H1 (cell line): ENCODE results near the gene CHAD. TPM values are rescaled to one million over a fixed set of nuclear protein-coding genes. Genes with fewer than 3 reads are reported as not detected.

Source experiments
- CTCF ChIA-PET: fragments of 300-600 bp; sonication (Branson Sonifier 250); formaldehyde crosslinking; loops from one replicate; lab custom pipeline; 2021; ENCODE audit not compliant: partially characterized antibody; lab: Charles Lee
- POLR2A ChIA-PET: fragments of 300-600 bp; sonication (Branson Sonifier 250); formaldehyde crosslinking; loops from one replicate; lab custom pipeline; 2021; ENCODE audit warnings: inconsistent platforms; ENCODE audit not compliant: partially characterized antibody; lab: Charles Lee
- DNase-seq, 2 experiments: peaks; one replicate each; pipeline versions ENCODE4 v3.0.0 to v3.0.0-alpha.2; 2010 to 2022; ENCODE audit warnings: low spot score in 2 of 2, low read depth in 1 of 2, mixed read lengths in 1 of 2
- FAIRE-seq: peaks from 2 replicates; lab custom pipeline; 2011; peaks lifted over from hg19 to GRCh38; lab: Jason Lieb, UNC
- H2AFZ ChIP-seq: 2 replicates; pipeline ENCODE4 v1.8.1; 2012; ENCODE audit warnings: low read length, inconsistent platforms
- H2AK5ac ChIP-seq: 2 replicates; pipeline ENCODE4 v1.6.1; 2013; ENCODE audit warnings: low read depth, low read length
- H2BK120ac ChIP-seq: replicated peaks from 2 replicates; pipeline ENCODE3; 2013; ENCODE audit warnings: low read depth, low read length, inconsistent platforms
- H2BK12ac ChIP-seq: 2 replicates; pipeline ENCODE4 v1.6.1; 2013; ENCODE audit warnings: low read depth, low read length
- H2BK15ac ChIP-seq: 2 replicates; pipeline ENCODE4 v1.6.1; 2013; ENCODE audit warnings: low read length
- H2BK20ac ChIP-seq: 2 replicates; pipeline ENCODE4 v1.6.1; 2013; ENCODE audit warnings: low read length
- H2BK5ac ChIP-seq: 2 replicates; pipeline ENCODE4 v1.6.1; 2013; ENCODE audit warnings: low read depth, low read length
- H3K14ac ChIP-seq: 2 replicates; pipeline ENCODE4 v1.6.1; 2013; ENCODE audit warnings: inconsistent platforms; ENCODE audit not compliant: insufficient read length
- H3K18ac ChIP-seq: 2 replicates; pipeline ENCODE4 v1.6.1; 2013; ENCODE audit warnings: low read length; ENCODE audit errors: extremely low read depth
- H3K23ac ChIP-seq: 2 replicates; pipeline ENCODE4 v1.6.1; 2013; ENCODE audit warnings: inconsistent platforms; ENCODE audit not compliant: insufficient read length
- H3K23me2 ChIP-seq: 2 replicates; pipeline ENCODE4 v1.6.1; 2013; ENCODE audit warnings: low read depth, low read length
- H3K27ac ChIP-seq: 2 replicates; pipeline ENCODE4 v1.6.1; 2011; ENCODE audit warnings: low read depth, low read length, inconsistent platforms
- H3K27me3 ChIP-seq, 4 experiments: replicated peaks in 1 of 4; 1 replicate in 1 of 4; 2 replicates in 3 of 4; pipeline versions ENCODE4 v1.6.1 to v1.8.1; 2011 to 2013; ENCODE audit warnings: low read length in 3 of 4, mild to moderate bottlenecking in 3 of 4, inconsistent platforms in 2 of 4, mixed read lengths in 2 of 4, moderate library complexity in 1 of 4; ENCODE audit not compliant: control insufficient read depth in 3 of 4, insufficient read depth in 3 of 4; ENCODE audit errors: extremely low read depth in 1 of 4
- H3K36me3 ChIP-seq, 4 experiments: 2 replicates each; pipeline versions ENCODE4 v1.6.1 to v1.8.1; 2011 to 2013; ENCODE audit warnings: mild to moderate bottlenecking in 4 of 4, low read length in 3 of 4, moderate library complexity in 2 of 4, control low read depth in 1 of 4, inconsistent platforms in 1 of 4; ENCODE audit not compliant: insufficient read depth in 4 of 4, control insufficient read depth in 2 of 4
- H3K4ac ChIP-seq: replicated peaks from 2 replicates; pipeline ENCODE3; 2013; ENCODE audit warnings: low read length, low read depth, mixed read lengths, inconsistent platforms; ENCODE audit not compliant: insufficient read length
- H3K4me1 ChIP-seq, 4 experiments: replicated peaks in 1 of 4; 1 replicate in 1 of 4; 2 replicates in 3 of 4; pipeline versions ENCODE4 v1.6.1 to v1.8.1; 2011 to 2013; ENCODE audit warnings: low read length in 3 of 4, inconsistent platforms in 2 of 4, mixed read lengths in 1 of 4; ENCODE audit not compliant: insufficient read depth in 4 of 4, control insufficient read depth in 3 of 4
- H3K4me2 ChIP-seq, 2 experiments: 2 replicates each; pipeline versions ENCODE4 v1.6.1 to v1.8.1; 2011 to 2013; ENCODE audit warnings: low read depth in 2 of 2, low read length in 2 of 2, control low read depth in 1 of 2, inconsistent platforms in 1 of 2, mild to moderate bottlenecking in 1 of 2; ENCODE audit not compliant: insufficient read depth in 1 of 2
- H3K4me3 ChIP-seq, 4 experiments: fragments of 200-600, 300-600 bp in 1 of 4; sonication (generic), shearing (Covaris generic), sonication (Bioruptor Twin) in 1 of 4; 2 replicates each; pipeline versions ENCODE4 v1.5.1 to v1.8.1; 2011 to 2016; ENCODE audit warnings: low read length in 4 of 4, low read depth in 3 of 4, control low read depth in 2 of 4, inconsistent platforms in 2 of 4, mild to moderate bottlenecking in 2 of 4, mixed read lengths in 1 of 4, moderate library complexity in 1 of 4; ENCODE audit not compliant: insufficient read depth in 2 of 4; ENCODE audit errors: extremely low read depth in 1 of 4
- H3K56ac ChIP-seq: replicated peaks from 2 replicates; pipeline ENCODE3; 2013; ENCODE audit warnings: low read depth, mild to moderate bottlenecking, mixed read lengths, low read length, inconsistent platforms; ENCODE audit not compliant: insufficient read length
- H3K79me1 ChIP-seq: 2 replicates; pipeline ENCODE4 v1.6.1; 2013; ENCODE audit warnings: low read depth, low read length, control low read depth
- H3K79me2 ChIP-seq, 2 experiments: 2 replicates each; pipeline versions ENCODE4 v1.6.1 to v1.8.1; 2012 to 2013; ENCODE audit warnings: low read length in 2 of 2, mild to moderate bottlenecking in 2 of 2, inconsistent platforms in 1 of 2; ENCODE audit not compliant: insufficient read depth in 2 of 2, control insufficient read depth in 1 of 2
- H3K9ac ChIP-seq, 4 experiments: replicated peaks in 1 of 4; 1 replicate in 1 of 4; 2 replicates in 3 of 4; pipeline versions ENCODE4 v1.6.1 to v1.8.1; 2011 to 2013; ENCODE audit warnings: low read depth in 3 of 4, low read length in 3 of 4, control low read depth in 2 of 4, mild to moderate bottlenecking in 2 of 4, moderate library complexity in 2 of 4, inconsistent platforms in 1 of 4; ENCODE audit errors: extremely low read depth in 1 of 4
- H3K9me3 ChIP-seq, 2 experiments: 2 replicates each; pipeline versions ENCODE4 v1.6.1 to v1.8.1; 2012 to 2013; ENCODE audit warnings: mild to moderate bottlenecking in 2 of 2, moderate library complexity in 2 of 2, control low read depth in 1 of 2, inconsistent platforms in 1 of 2, low read depth in 1 of 2, low read length in 1 of 2, mixed read lengths in 1 of 2; ENCODE audit not compliant: insufficient read depth in 2 of 2
- H4K20me1 ChIP-seq, 2 experiments: replicated peaks in 1 of 2; 2 replicates each; pipeline versions ENCODE3 to v1.8.1; 2011 to 2013; ENCODE audit warnings: inconsistent platforms in 2 of 2, low read length in 2 of 2, mild to moderate bottlenecking in 1 of 2; ENCODE audit not compliant: insufficient read depth in 2 of 2, control insufficient read depth in 1 of 2
- H4K5ac ChIP-seq: 2 replicates; pipeline ENCODE4 v1.6.1; 2013; ENCODE audit warnings: low read length, low read depth, mixed read lengths, inconsistent platforms; ENCODE audit not compliant: insufficient read length
- H4K8ac ChIP-seq: 2 replicates; pipeline ENCODE4 v1.8.0; 2013; ENCODE audit warnings: mild to moderate bottlenecking, moderate library complexity, low read length, inconsistent platforms; ENCODE audit not compliant: insufficient read depth; ENCODE audit errors: extremely low read depth
- H4K91ac ChIP-seq: replicated peaks from 2 replicates; pipeline ENCODE3; 2013; ENCODE audit warnings: low read length, mixed read lengths, inconsistent platforms; ENCODE audit not compliant: insufficient read length
- SP2 ChIP-seq: IDR thresholded peaks from 2 replicates; pipeline ENCODE4 v1.6.1; 2012; ENCODE audit warnings: mild to moderate bottlenecking, low read length, inconsistent platforms
- SRF ChIP-seq: IDR thresholded peaks from 2 replicates; pipeline ENCODE4 v1.6.1; 2011; ENCODE audit warnings: mild to moderate bottlenecking, low read depth, low read length, moderate library complexity
- SUZ12 ChIP-seq: fragments of 200-600 bp; sonication (generic); IDR thresholded peaks from 2 replicates; pipeline ENCODE4 v1.6.1; 2012; ENCODE audit warnings: mild to moderate bottlenecking, inconsistent platforms, low read length, moderate library complexity, mixed read lengths
- WGBS, 2 experiments: shearing (Covaris generic) in 1 of 2; methylation state at CpG; one replicate each; pipeline versions ENCODE4 v1.1.6 to v1.1.7; 2013 to 2015; ENCODE audit warnings: low lambda C conversion rate in 2 of 2, mixed read lengths in 2 of 2, inconsistent platforms in 1 of 2, low coverage in 1 of 2, missing lambda C conversion rate in 1 of 2; ENCODE audit not compliant: insufficient replicate concordance in 2 of 2, insufficient coverage in 1 of 2, insufficient read length in 1 of 2; ENCODE audit errors: extremely low coverage in 1 of 2, missing lambda C conversion rate in 1 of 2; 5-methylcytosine and 5-hydroxymethylcytosine counted together
- polyA plus RNA-seq, 7 experiments: library from polyadenylated mRNA; depleted of rRNA in 3 of 7; stranded (reverse) in 5 of 7; unstranded in 2 of 7; fragments of >200 nt in 5 of 7; fragments of 200-250 nt in 2 of 7; gene quantifications; 1 replicate in 5 of 7; 2 replicates in 1 of 7; 4 replicates in 1 of 7; pipeline versions ENCODE4 v1.2.1 to v1.2.3, GENCODE V29; 2011 to 2013; ENCODE audit warnings: missing spikeins in 2 of 7, mixed read lengths in 2 of 7
- total RNA-seq: library from RNA; stranded (reverse); fragmentation: NEBNext Ultra II Directional; extraction: Animal tissue kit (Norgen Biotek cat#: 25700); gene quantifications from 2 replicates; pipeline ENCODE4 v1.2.1, GENCODE V29; 2021

The CHAD gene
- total and polyA plus RNA-seq, 2 of the 8 experiments (the other 6 are each of a cell fraction or from before 2014, with no cell fraction given) = 0.03 TPM; not detected in 1

- Histone ChIP-seq H3K36me3 (no peaks in the 10 kb centered on the region), H3K23ac (no peak overlapping the region)
- 78% methylated on average over 7 of the region's 7 CpGs; no CpG with 5 or more reads in 1 of the 2 experiments for WGBS, 2 experiments
These were observed 37.6 kb upstream of the CHAD start for GRCh38 chr17:50506298-50506697.

More at GRCh38 chr17:50506298-50506697, 37.6 kb upstream of the CHAD start:
- POLR2A ChIA-PET = interaction anchor here (1.2 to 1.4 kb wide), 2 partner anchors 27 to 36 kb away, joined by 3 read pairs; no protein-coding TSS in a partner anchor
- no peak overlapping the region for H4K5ac ChIP-seq
- H2BK120ac ChIP-seq = no peak overlapping the region
- peaks cover 0 to 3% of the 10 kb centered on the region in 2 experiments for H4K20me1 ChIP-seq
- H2BK15ac ChIP-seq = no peak overlapping the region
- DNase-seq = no peak
- H3K4me2 ChIP-seq = no peak overlapping the region
- no peak overlapping the region for H3K27ac ChIP-seq
- no peak for FAIRE-seq
- no peak overlapping the region for H4K8ac ChIP-seq
- no peaks in the 10 kb centered on the region for H3K79me1 ChIP-seq
- H4K91ac ChIP-seq = no peak overlapping the region
- no peak overlapping the region for H3K4me3 ChIP-seq
- H3K14ac ChIP-seq = no peak overlapping the region
- no peak overlapping the region for H3K9ac ChIP-seq
- TF ChIP-seq SP2 (no peak), SRF (no peak), SUZ12 (no peak)
- TF ChIP-seq, all 59 proteins: peak for 0
- Histone ChIP-seq H3K4ac (no peak overlapping the region), H3K27me3 (no peaks in the 10 kb centered on the region; a peak in 1 of 7 replicates), H3K23me2 (peaks cover 3% of the 10 kb centered on the region; the same call in 1 of the 2 replicates), H3K56ac (no peak overlapping the region), H2AFZ (0 out of 2 replicates have a peak overlapping the region, but pooled peaks have one; percentile 66), H3K9me3 (no peaks in the 10 kb centered on the region), H2BK12ac (0 out of 2 replicates have a peak overlapping the region, but pooled peaks have one; percentile 39), H2BK20ac (0 out of 2 replicates have a peak overlapping the region, but pooled peaks have one; percentile 61), H3K79me2 (no peaks in the 10 kb centered on the region), H2AK5ac (no peak overlapping the region), H3K18ac (no peak overlapping the region), H3K4me1 (peaks cover 5 to 15% (median 10%) of the 10 kb centered on the region in 4 experiments), H2BK5ac (no peak overlapping the region)
- CTCF ChIA-PET = interaction anchor here (0.9 to 8.3 kb wide), 10 partner anchors 12 to 144 kb away, joined by 3 to 116 read pairs (median 3); partner anchors contain the start of gene RSAD1
